VCaP (cell line): Measurements from ENCODE around the gene HTATSF1.

ENCODE experiments used
- H3K27ac ChIP-seq: fragments of 450-650 bp; 2 replicates; pipeline ENCODE4 v1.5.1; 2017
- TF ChIP-seq, protein P1 (sequence below): fragments of 450-650 bp; conservative IDR thresholded peaks from 2 replicates; pipeline ENCODE4 v1.5.1; 2017; ENCODE audit warnings: mild to moderate bottlenecking, moderate library complexity

The HTATSF1 gene

GRCh38 chrX:136496186-136496763 is 1.1 kb upstream of the HTATSF1 start:
- TF ChIP-seq, protein P1, sequence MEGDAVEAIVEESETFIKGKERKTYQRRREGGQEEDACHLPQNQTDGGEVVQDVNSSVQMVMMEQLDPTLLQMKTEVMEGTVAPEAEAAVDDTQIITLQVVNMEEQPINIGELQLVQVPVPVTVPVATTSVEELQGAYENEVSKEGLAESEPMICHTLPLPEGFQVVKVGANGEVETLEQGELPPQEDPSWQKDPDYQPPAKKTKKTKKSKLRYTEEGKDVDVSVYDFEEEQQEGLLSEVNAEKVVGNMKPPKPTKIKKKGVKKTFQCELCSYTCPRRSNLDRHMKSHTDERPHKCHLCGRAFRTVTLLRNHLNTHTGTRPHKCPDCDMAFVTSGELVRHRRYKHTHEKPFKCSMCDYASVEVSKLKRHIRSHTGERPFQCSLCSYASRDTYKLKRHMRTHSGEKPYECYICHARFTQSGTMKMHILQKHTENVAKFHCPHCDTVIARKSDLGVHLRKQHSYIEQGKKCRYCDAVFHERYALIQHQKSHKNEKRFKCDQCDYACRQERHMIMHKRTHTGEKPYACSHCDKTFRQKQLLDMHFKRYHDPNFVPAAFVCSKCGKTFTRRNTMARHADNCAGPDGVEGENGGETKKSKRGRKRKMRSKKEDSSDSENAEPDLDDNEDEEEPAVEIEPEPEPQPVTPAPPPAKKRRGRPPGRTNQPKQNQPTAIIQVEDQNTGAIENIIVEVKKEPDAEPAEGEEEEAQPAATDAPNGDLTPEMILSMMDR = no peak
- peak overlapping the region; percentile 91 for H3K27ac ChIP-seq

DNA sequence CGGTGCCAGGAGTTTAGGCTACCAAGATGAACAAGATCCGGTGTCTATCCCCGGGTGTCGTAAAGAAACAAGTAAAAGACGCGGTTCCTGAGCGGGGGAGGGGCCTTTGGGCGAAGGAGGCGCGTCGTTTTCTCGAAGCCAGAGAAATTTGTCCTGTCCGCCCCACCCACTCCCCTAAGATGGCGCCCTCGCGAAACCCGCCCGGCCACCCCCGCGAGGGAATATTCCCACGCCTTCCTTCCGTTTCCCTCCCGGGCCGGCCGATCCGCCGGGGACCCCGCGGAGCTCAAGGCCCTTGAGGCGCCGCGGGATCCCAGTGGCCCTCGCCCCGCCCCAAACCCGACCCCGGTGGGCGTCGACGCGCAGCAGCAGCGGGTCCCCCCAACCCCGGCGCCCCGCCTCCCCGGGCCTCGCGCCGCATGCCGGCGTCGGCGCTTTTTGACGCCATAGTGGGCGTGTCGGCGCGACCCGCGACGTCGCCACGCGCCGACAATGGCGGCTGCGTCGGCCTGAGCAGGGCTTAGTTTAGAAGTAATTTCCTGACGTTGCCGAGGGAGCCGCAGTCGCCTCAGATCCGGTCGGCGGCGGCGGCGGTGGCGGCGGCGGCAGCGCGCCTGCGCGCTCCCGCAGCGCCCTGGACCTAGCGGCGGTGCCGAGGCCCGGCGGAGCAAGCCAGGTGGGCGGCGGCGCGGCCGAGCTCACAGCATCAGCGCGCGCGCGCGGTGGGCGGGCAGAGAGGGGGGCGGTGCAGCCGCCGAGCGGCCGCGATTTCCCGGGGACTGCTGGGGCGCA is 432 bp upstream of the HTATSF1 start:
- peak overlapping the region; percentile 91 for H3K27ac ChIP-seq

DNA sequence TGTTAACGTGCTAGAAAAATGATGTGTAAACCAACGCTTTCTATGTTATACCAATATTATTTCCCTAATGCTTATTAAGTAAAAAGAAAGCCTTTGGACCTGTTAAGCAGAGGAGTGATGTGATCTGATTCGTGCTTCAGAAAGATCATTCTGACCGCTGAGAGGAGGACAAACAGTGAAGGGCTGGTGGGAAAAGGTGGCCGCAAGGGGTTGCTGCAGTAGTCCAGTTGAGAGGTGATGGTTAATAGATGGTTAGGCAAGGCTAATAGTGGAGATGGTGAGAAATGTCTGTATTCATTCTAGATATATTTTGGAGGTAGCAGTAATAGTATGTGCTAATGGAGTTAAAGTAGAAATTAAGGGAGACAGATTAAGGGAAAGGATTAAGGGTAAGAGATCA is 21.7 kb downstream of the HTATSF1 start:
- H3K27ac ChIP-seq = no peak overlapping the region
- TF ChIP-seq, protein P1 = no peak

More for the DNA sequence above, 432 bp upstream of the HTATSF1 start:
- TF ChIP-seq, protein P1 = no peak

DNA sequence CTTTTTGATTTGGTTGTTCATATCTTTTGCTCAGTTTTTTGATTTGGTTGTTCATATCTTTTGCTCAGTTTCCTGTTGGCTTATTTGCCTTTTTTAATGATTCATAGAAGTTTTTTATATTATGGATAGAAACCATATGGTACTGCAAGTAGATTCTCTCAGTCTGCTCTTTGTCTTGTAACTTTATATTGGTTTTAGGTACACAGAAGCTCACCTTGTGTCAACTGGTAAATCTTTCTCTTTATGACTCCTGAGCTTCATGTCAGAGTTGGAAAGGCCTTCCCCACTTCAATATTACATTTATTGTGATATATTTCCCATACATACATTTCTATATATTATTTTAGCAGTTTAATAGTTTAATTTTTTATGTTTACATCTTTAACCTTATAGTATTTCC is 26.4 kb downstream of the HTATSF1 start:
- H3K27ac ChIP-seq = peak overlapping the region; percentile 26
- TF ChIP-seq, protein P1 = no peak

DNA sequence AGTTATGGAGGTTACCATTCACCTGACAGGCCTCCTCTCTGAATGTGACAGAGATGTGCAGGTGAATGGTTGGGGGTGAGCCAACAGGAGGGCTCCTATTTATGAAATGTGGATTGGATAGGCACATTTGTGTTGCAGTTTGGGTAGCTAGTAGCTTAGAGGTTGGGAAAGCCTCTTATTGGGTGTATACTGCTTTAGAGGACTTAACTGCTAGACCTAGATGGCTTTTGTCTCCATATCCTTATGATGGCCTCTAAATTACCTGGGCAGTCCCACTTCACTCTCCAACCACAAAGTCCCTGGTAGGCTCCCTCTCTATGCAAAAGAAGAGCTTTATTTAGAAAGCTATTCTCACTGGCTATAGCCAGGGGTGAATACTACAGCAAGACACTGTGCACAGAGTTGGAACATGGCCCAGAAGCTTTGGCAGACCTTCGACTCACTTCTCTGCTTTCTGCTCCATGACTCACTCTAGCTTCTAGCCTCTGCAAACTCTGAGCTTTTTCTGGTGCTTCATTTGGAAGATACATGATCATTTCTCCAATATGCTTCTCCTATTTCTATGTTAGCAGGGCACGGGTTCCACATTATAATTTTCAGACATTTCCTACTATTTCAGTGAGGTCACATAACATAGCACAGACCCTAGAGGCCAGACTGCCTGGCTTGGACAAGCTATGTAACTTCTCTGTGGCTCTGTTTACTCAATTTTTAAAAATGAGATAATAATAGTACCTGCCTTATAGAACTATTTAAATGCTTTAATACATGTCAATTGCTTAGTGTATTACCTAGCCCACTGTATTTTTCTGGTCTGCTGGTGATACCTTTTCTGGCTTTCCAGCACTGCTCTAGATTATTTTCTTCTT is 28.6 kb downstream of the HTATSF1 start:
- no peak overlapping the region for H3K27ac ChIP-seq

GRCh38 chrX:136528645-136529315 is 31.4 kb downstream of the HTATSF1 start:
- TF ChIP-seq, protein P1 = no peak
- no peak overlapping the region for H3K27ac ChIP-seq

More for the DNA sequence above, 28.6 kb downstream of the HTATSF1 start:
- TF ChIP-seq, protein P1 = no peak
